ENCODE results near the gene KSR1. TPM values are rescaled to one million over a fixed set of nuclear protein-coding genes. Genes with fewer than 3 reads are reported as not detected.

Gene KSR1
- total RNA-seq, 1 donor from 2014 or later = 90.2 TPM

DNA sequence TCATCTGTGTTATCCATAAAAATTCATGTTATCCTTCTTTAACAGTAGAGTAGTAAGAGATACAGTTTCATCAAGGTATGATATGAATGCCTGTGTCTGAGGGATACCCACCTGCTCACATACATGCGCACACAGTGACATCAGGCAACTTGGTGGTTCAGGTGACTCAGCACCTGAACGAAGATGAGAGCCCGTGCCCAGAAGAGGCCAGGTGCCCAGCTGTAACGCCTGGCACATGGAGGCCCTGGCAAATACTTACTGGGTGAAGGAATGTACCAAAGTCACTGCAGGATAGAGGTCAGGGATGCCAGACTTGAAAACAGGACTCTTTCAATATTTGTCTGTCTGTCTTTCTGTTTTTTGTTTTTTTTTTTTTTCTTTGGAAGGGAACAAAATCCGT lies 102.1 kb downstream of the KSR1 start:
- H4K20me1 ChIP-seq (ENCODE audit: insufficient read depth, low read length) = no peaks in the 10 kb centered on the region
- H3K27ac Mint-ChIP-seq (ENCODE audit: unreplicated experiment) = no peak overlapping the region
- H3K9me3 Mint-ChIP-seq (ENCODE audit: unreplicated experiment) = no peaks in the 10 kb centered on the region
- H3K4me1 ChIP-seq (ENCODE audit: insufficient read depth, low read length) = peaks cover 36% of the 10 kb centered on the region
- no peaks in the 10 kb centered on the region for H3K27me3 ChIP-seq (ENCODE audit: insufficient read depth, low read length)
- H3K4me2 ChIP-seq (ENCODE audit: low read length) = no peak overlapping the region
- no peak overlapping the region for H3K27ac ChIP-seq (ENCODE audit: low read depth, low read length)
- H3K36me3 ChIP-seq (ENCODE audit: insufficient read depth, low read length) = no peaks in the 10 kb centered on the region
- peaks cover 26% of the 10 kb centered on the region for H3K36me3 Mint-ChIP-seq (ENCODE audit: low read depth, unreplicated experiment)
- no peak for DNase-seq (ENCODE audit: low read depth)
- H2AFZ ChIP-seq (ENCODE audit: low read depth, low read length) = no peak overlapping the region
- H3K9me3 ChIP-seq (ENCODE audit: insufficient read depth, low read depth, low read length) = no peaks in the 10 kb centered on the region
- peaks cover 38% of the 10 kb centered on the region for H3K79me2 ChIP-seq (ENCODE audit: insufficient read depth, low read length)
- peaks cover 35% of the 10 kb centered on the region for H3K4me1 Mint-ChIP-seq (ENCODE audit: low read depth, unreplicated experiment)
- no peak overlapping the region for H3K9ac ChIP-seq (ENCODE audit: low read length)
- TF ChIP-seq EZH2 (IDR thresholded peaks at IDR 0.05; ENCODE audit: insufficient read depth, low read length) = no peak
- TF ChIP-seq, protein P1, sequence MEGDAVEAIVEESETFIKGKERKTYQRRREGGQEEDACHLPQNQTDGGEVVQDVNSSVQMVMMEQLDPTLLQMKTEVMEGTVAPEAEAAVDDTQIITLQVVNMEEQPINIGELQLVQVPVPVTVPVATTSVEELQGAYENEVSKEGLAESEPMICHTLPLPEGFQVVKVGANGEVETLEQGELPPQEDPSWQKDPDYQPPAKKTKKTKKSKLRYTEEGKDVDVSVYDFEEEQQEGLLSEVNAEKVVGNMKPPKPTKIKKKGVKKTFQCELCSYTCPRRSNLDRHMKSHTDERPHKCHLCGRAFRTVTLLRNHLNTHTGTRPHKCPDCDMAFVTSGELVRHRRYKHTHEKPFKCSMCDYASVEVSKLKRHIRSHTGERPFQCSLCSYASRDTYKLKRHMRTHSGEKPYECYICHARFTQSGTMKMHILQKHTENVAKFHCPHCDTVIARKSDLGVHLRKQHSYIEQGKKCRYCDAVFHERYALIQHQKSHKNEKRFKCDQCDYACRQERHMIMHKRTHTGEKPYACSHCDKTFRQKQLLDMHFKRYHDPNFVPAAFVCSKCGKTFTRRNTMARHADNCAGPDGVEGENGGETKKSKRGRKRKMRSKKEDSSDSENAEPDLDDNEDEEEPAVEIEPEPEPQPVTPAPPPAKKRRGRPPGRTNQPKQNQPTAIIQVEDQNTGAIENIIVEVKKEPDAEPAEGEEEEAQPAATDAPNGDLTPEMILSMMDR (IDR thresholded peaks at IDR 0.05; ENCODE audit: insufficient read depth, low read depth, low read length) = no peak
- H3K4me3 ChIP-seq (ENCODE audit: insufficient read depth, low read depth, low read length) = no peak overlapping the region
- FAIRE-seq = no peak
- H3K27me3 Mint-ChIP-seq (ENCODE audit: low read depth, unreplicated experiment) = no peaks in the 10 kb centered on the region
- H3K4me3 Mint-ChIP-seq (ENCODE audit: unreplicated experiment) = no peak overlapping the region

DNA sequence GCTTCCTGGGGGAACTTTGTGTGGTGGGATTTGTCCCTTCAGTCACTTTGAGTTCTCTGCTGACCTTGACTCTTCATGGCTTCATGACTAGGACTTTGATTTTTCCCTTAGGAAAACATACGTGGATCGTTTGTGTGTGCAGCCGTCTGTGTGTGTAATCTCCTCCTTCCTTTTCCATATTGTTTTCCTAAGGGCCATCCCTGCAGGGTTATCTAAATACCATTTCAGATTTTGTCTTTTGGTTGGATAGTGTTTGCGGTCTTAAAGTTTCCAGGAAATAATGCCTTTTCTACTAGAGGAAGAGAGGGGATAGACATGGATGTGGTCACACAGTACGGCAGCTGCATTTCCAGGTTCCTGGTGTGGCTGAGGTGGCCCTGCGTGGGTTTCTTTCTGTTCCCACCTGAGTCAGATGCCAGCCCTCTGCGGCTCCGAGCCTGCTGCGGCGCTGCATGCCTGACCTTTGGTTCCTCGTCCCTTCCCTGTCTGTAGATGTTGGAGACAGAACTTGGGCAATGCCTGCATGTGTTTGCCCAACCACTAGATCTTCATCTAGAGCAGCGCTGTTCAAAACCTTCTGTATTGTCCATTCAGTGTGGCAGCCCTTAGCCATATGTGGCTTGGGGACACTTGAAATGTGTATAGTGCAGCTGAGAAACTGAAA lies 102.7 kb downstream of the KSR1 start:
- peak overlapping the region; percentile 73 for H3K4me2 ChIP-seq (ENCODE audit: low read length)
- FAIRE-seq = no peak

More for the DNA sequence above, 102.7 kb downstream of the KSR1 start:
- Mint-ChIP-seq H3K4me3 (ENCODE audit: unreplicated experiment) (no peak overlapping the region), H3K9me3 (ENCODE audit: unreplicated experiment) (no peaks in the 10 kb centered on the region), H3K36me3 (ENCODE audit: low read depth, unreplicated experiment) (peaks cover 28% of the 10 kb centered on the region), H3K27me3 (ENCODE audit: low read depth, unreplicated experiment) (no peaks in the 10 kb centered on the region), H3K27ac (ENCODE audit: unreplicated experiment) (no peak overlapping the region), H3K4me1 (ENCODE audit: low read depth, unreplicated experiment) (peaks cover 31% of the 10 kb centered on the region)
- Histone ChIP-seq H3K27ac (ENCODE audit: low read depth, low read length) (peak overlapping the region; percentile 67), H3K4me1 (ENCODE audit: insufficient read depth, low read length) (peaks cover 29% of the 10 kb centered on the region), H3K27me3 (ENCODE audit: insufficient read depth, low read length) (no peaks in the 10 kb centered on the region), H3K36me3 (ENCODE audit: insufficient read depth, low read length) (no peaks in the 10 kb centered on the region), H3K79me2 (ENCODE audit: insufficient read depth, low read length) (peaks cover 40% of the 10 kb centered on the region), H3K4me3 (ENCODE audit: insufficient read depth, low read depth, low read length) (no peak overlapping the region), H3K9ac (ENCODE audit: low read length) (peak overlapping the region; percentile 66), H2AFZ (ENCODE audit: low read depth, low read length) (no peak overlapping the region), H4K20me1 (ENCODE audit: insufficient read depth, low read length) (no peaks in the 10 kb centered on the region), H3K9me3 (ENCODE audit: insufficient read depth, low read depth, low read length) (no peaks in the 10 kb centered on the region)
- DNase-seq (ENCODE audit: low read depth) = no peak
- TF ChIP-seq EZH2 (IDR thresholded peaks at IDR 0.05; ENCODE audit: insufficient read depth, low read length) = no peak
- TF ChIP-seq, protein P1 (IDR thresholded peaks at IDR 0.05; ENCODE audit: insufficient read depth, low read depth, low read length) = no peak
